Keratinocyte (primary cell): Measurements from ENCODE around the gene TNXB.

ENCODE experiments used
- EZH2 ChIP-seq: IDR thresholded peaks from one replicate; pipeline ENCODE4 v1.6.1; 2012; ENCODE audit warnings: inconsistent platforms, mild to moderate bottlenecking, low read length, moderate library complexity
- TF ChIP-seq, protein P1 (sequence below), 3 experiments: IDR thresholded peaks in 1 of 3; conservative IDR thresholded peaks in 1 of 3; optimal IDR thresholded peaks in 1 of 3; 2 replicates in 2 of 3; 3 replicates in 1 of 3; pipeline versions ENCODE3 to v1.5.1; 2011; ENCODE audit warnings: low read length in 3 of 3, mild to moderate bottlenecking in 3 of 3, moderate library complexity in 2 of 3, control low read depth in 1 of 3, inconsistent platforms in 1 of 3; ENCODE audit not compliant: insufficient read depth in 2 of 3; ENCODE audit errors: extremely low read depth in 1 of 3

DNA sequence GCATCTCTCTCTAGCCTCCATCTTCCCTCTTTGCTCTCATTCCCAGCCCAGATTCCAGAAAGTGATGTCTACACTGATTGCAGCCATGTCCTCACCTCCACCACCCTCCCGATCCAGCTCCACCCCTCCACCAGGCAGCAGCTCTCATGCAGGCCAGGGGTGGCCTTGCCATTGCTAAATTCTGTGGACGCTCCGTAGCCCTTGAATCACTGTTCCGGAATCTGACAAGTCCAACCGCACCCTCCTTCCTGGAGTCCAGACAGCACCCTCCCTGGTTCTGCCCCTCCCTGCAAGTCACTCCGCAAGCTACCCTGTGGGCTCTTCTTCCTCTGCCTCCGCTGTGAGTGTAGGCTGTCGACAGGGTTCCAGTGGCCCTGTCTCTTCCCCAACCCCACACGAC, 26.2 kb downstream of the TNXB start:
- TF ChIP-seq EZH2 = no peak
- TF ChIP-seq, protein P1, sequence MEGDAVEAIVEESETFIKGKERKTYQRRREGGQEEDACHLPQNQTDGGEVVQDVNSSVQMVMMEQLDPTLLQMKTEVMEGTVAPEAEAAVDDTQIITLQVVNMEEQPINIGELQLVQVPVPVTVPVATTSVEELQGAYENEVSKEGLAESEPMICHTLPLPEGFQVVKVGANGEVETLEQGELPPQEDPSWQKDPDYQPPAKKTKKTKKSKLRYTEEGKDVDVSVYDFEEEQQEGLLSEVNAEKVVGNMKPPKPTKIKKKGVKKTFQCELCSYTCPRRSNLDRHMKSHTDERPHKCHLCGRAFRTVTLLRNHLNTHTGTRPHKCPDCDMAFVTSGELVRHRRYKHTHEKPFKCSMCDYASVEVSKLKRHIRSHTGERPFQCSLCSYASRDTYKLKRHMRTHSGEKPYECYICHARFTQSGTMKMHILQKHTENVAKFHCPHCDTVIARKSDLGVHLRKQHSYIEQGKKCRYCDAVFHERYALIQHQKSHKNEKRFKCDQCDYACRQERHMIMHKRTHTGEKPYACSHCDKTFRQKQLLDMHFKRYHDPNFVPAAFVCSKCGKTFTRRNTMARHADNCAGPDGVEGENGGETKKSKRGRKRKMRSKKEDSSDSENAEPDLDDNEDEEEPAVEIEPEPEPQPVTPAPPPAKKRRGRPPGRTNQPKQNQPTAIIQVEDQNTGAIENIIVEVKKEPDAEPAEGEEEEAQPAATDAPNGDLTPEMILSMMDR (optimal IDR thresholded peaks at IDR 0.05 in 1 of 3, IDR thresholded peaks at IDR 0.05 in 1 of 3, conservative IDR thresholded peaks at IDR 0.05 in 1 of 3; ENCODE audit: extremely low read depth in 1 of 3, insufficient read depth in 2 of 3, low read length in 3 of 3) = no peak
